ENCODE results near the gene PAK2.

- TF ChIP-seq EZH2 (IDR thresholded peaks at IDR 0.05) (no peak), POLR2AphosphoS5 (IDR thresholded peaks at IDR 0.05; ENCODE audit: borderline replicate concordance, low read depth, low read length) (no peak), FOXP2 (optimal IDR thresholded peaks at IDR 0.05; ENCODE audit: control extremely low read depth, extremely low read length, insufficient read depth) (no peak)
Observed at GRCh38 chr3:196695849-196696226, 43.8 kb upstream of the PAK2 start.
